Endothelial cell of umbilical vein (primary cell): ENCODE measurements around the gene MAL. TPM values are rescaled to one million over a fixed set of nuclear protein-coding genes. Genes with fewer than 3 reads are reported as not detected.

ENCODE experiments used
- BruUV-seq: library from RNA; stranded (reverse); fragments of 400-500 nt; replicated peaks from 2 replicates; lab custom pipeline; 2021; lab: Mats Ljungman, UMichigan
- CTCF ChIA-PET: fragments of 300-600, 350-600 bp; sonication (Branson Sonifier 250); formaldehyde crosslinking; loops from one replicate; lab custom pipeline; 2021; ENCODE audit warnings: antibody characterized with exemption, inconsistent platforms; lab: Charles Lee
- POLR2A ChIA-PET: fragments of 300-600, 350-600 bp; sonication (Branson Sonifier 250); formaldehyde crosslinking; loops from one replicate; lab custom pipeline; 2021; ENCODE audit warnings: antibody characterized with exemption, inconsistent platforms; lab: Charles Lee
- DNase-seq: peaks from one replicate; pipeline ENCODE4 v3.0.0-alpha.2; 2011; ENCODE audit warnings: low read depth, low spot score
- FAIRE-seq: peaks from 2 replicates; lab custom pipeline; 2011; peaks lifted over from hg19 to GRCh38; lab: Jason Lieb, UNC
- H2AFZ ChIP-seq: 2 replicates; pipeline ENCODE4 v1.6.0; 2012; ENCODE audit warnings: low read depth, low read length, control low read depth, inconsistent platforms
- H3K27ac ChIP-seq: 2 replicates; pipeline ENCODE4 v1.5.1; 2011; ENCODE audit warnings: low read depth, mild to moderate bottlenecking, control low read depth, low read length, moderate library complexity; ENCODE audit not compliant: insufficient read depth
- H3K27me3 ChIP-seq, 2 experiments: 2 replicates each; pipeline versions ENCODE4 v1.6.0 to v1.6.1; 2011; ENCODE audit warnings: low read length in 2 of 2, mixed read lengths in 1 of 2; ENCODE audit not compliant: control insufficient read depth in 2 of 2, insufficient read depth in 2 of 2
- H3K36me3 ChIP-seq, 2 experiments: 2 replicates in 1 of 2; 3 replicates in 1 of 2; pipeline ENCODE4 v1.5.1; 2011; ENCODE audit warnings: low read length in 2 of 2, mild to moderate bottlenecking in 1 of 2, moderate library complexity in 1 of 2; ENCODE audit not compliant: control insufficient read depth in 2 of 2, insufficient read depth in 2 of 2; ENCODE audit errors: extremely low read depth in 1 of 2
- H3K4me1 ChIP-seq: 3 replicates; pipeline ENCODE4 v1.5.1; 2011; ENCODE audit warnings: mild to moderate bottlenecking, low read length; ENCODE audit not compliant: control insufficient read depth, insufficient read depth; ENCODE audit errors: extremely low read depth
- H3K4me2 ChIP-seq: 2 replicates; pipeline ENCODE4 v1.6.1; 2011; ENCODE audit warnings: low read length, control low read depth, mixed read lengths; ENCODE audit not compliant: insufficient read depth
- H3K4me3 ChIP-seq, 3 experiments: fragments of 200-600 bp in 1 of 3; sonication (generic), shearing (Covaris generic) in 1 of 3; replicated peaks in 1 of 3; 2 replicates each; pipeline ENCODE4 v1.5.1; 2011 to 2016; ENCODE audit warnings: control low read depth in 3 of 3, low read length in 3 of 3, mild to moderate bottlenecking in 2 of 3, inconsistent platforms in 1 of 3, low read depth in 1 of 3, moderate library complexity in 1 of 3; ENCODE audit not compliant: insufficient read depth in 1 of 3
- H3K79me2 ChIP-seq: 2 replicates; pipeline ENCODE4 v1.6.0; 2012; ENCODE audit warnings: low read length, inconsistent platforms; ENCODE audit not compliant: control insufficient read depth, insufficient read depth
- H3K9ac ChIP-seq: replicated peaks from 2 replicates; pipeline ENCODE3; 2011; ENCODE audit warnings: low read length, control low read depth; ENCODE audit not compliant: insufficient read depth; ENCODE audit errors: extremely low read depth
- H3K9me1 ChIP-seq: replicated peaks from 3 replicates; pipeline ENCODE4 v1.6.0; 2011; ENCODE audit warnings: mild to moderate bottlenecking, low read length; ENCODE audit not compliant: control insufficient read depth, insufficient read depth; ENCODE audit errors: extremely low read depth
- H3K9me3 ChIP-seq: replicated peaks from 2 replicates; pipeline ENCODE4 v1.5.1; 2012; ENCODE audit warnings: low read length, inconsistent platforms; ENCODE audit not compliant: control insufficient read depth, insufficient read depth
- H4K20me1 ChIP-seq: replicated peaks from 2 replicates; pipeline ENCODE3; 2011; ENCODE audit warnings: mild to moderate bottlenecking, low read length; ENCODE audit not compliant: control insufficient read depth, insufficient read depth; ENCODE audit errors: extremely low read depth
- EZH2 ChIP-seq: IDR thresholded peaks from 2 replicates; pipeline ENCODE4 v1.6.1; 2012; ENCODE audit warnings: borderline replicate concordance, low read depth, mild to moderate bottlenecking, moderate library complexity, low read length, inconsistent platforms; ENCODE audit not compliant: severe bottlenecking
- FOS ChIP-seq: IDR thresholded peaks from 2 replicates; pipeline ENCODE4 v1.6.1; 2011; ENCODE audit warnings: mild to moderate bottlenecking, low read length, moderate library complexity, borderline replicate concordance; ENCODE audit not compliant: insufficient read depth
- GATA2 ChIP-seq: IDR thresholded peaks from 2 replicates; pipeline ENCODE4 v1.7.0; 2011; ENCODE audit warnings: low read depth, mild to moderate bottlenecking, moderate library complexity, mixed read lengths, low read length; ENCODE audit not compliant: insufficient read length, insufficient read depth
- JUN ChIP-seq: IDR thresholded peaks from 2 replicates; pipeline ENCODE4 v1.6.1; 2011; ENCODE audit warnings: borderline replicate concordance, low read depth; ENCODE audit not compliant: insufficient read length, insufficient read depth
- MAX ChIP-seq: IDR thresholded peaks from 2 replicates; pipeline ENCODE4 v1.6.1; 2011; ENCODE audit not compliant: insufficient read depth, insufficient read length
- MYC ChIP-seq: IDR thresholded peaks from one replicate; pipeline ENCODE4 v1.6.1; 2011; ENCODE audit warnings: mild to moderate bottlenecking, low read depth, low read length
- POLR2A ChIP-seq: IDR thresholded peaks from 2 replicates; pipeline ENCODE4 v1.6.1; 2012; ENCODE audit warnings: low read depth, mild to moderate bottlenecking, control low read depth, low read length
- POLR2AphosphoS5 ChIP-seq: IDR thresholded peaks from 2 replicates; pipeline ENCODE4 v1.6.1; 2012; ENCODE audit warnings: low read depth, mild to moderate bottlenecking, control low read depth, low read length, moderate library complexity; ENCODE audit not compliant: insufficient read depth
- dilution Hi-C: fragments of 300-500 bp; cut with MboI; formaldehyde crosslinking; loops from one replicate; pipeline ENCODE4 v1.15.0; 2019; ENCODE audit warnings: low sequenced_read_pairs; ENCODE audit not compliant: extremely low pct_ligation_motif_present
- intact Hi-C: fragments of 100-400 bp; cut with micrococcal nuclease; formaldehyde crosslinking; loops from one replicate; pipeline ENCODE4 v1.10.0; 2022
- polyA plus RNA-seq, 4 experiments: library from polyadenylated mRNA; depleted of rRNA in 3 of 4; stranded (reverse) in 3 of 4; unstranded in 1 of 4; fragments of >200 nt; gene quantifications; 2 replicates each; pipeline versions ENCODE4 v1.2.1 to v1.2.3, GENCODE V29; 2011 to 2012; ENCODE audit warnings: missing spikeins in 1 of 4
- total RNA-seq: library from RNA; stranded (reverse); gene quantifications from 2 replicates; pipeline ENCODE4 v1.2.3, GENCODE V29; 2021
- TF ChIP-seq, protein P1 (sequence below), 2 donors: IDR thresholded peaks; 1 replicate in 1 of 2; 2 replicates in 1 of 2; pipeline ENCODE4 v1.5.1; 2011; ENCODE audit warnings: low read length in 2 of 2, mild to moderate bottlenecking in 2 of 2, moderate library complexity in 2 of 2, control low read depth in 1 of 2, inconsistent platforms in 1 of 2, low read depth in 1 of 2; ENCODE audit not compliant: insufficient read depth in 1 of 2; ENCODE audit errors: extremely low read depth in 1 of 2

MAL gene
- total and polyA plus RNA-seq, 2 donors (not counting 3 experiments of a cell fraction or from before 2014, with no cell fraction given), result not detected

- TF ChIP-seq EZH2 (no peak), MYC (no peak), JUN (no peak), GATA2 (no peak), FOS (no peak), POLR2AphosphoS5 (no peak), POLR2A (no peak), MAX (no peak)
- TF ChIP-seq, protein P1, sequence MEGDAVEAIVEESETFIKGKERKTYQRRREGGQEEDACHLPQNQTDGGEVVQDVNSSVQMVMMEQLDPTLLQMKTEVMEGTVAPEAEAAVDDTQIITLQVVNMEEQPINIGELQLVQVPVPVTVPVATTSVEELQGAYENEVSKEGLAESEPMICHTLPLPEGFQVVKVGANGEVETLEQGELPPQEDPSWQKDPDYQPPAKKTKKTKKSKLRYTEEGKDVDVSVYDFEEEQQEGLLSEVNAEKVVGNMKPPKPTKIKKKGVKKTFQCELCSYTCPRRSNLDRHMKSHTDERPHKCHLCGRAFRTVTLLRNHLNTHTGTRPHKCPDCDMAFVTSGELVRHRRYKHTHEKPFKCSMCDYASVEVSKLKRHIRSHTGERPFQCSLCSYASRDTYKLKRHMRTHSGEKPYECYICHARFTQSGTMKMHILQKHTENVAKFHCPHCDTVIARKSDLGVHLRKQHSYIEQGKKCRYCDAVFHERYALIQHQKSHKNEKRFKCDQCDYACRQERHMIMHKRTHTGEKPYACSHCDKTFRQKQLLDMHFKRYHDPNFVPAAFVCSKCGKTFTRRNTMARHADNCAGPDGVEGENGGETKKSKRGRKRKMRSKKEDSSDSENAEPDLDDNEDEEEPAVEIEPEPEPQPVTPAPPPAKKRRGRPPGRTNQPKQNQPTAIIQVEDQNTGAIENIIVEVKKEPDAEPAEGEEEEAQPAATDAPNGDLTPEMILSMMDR (IDR thresholded peaks at IDR 0.05; ENCODE audit: extremely low read depth in 1 of 2, insufficient read depth in 1 of 2, low read depth in 1 of 2, low read length in 2 of 2), result no peak
- FAIRE-seq (no peak), DNase-seq (no peak)
- no peaks in the 10 kb centered on the region for H3K36me3 ChIP-seq
- H3K9me1 ChIP-seq, result no peaks in the 10 kb centered on the region
- no TSS peak for BruUV-seq
- CTCF ChIA-PET, result no interaction called here
- POLR2A ChIA-PET, result no interaction called here
- dilution Hi-C loops, result no loop called here
- H3K27ac ChIP-seq, result no peak overlapping the region
- H3K27me3 ChIP-seq, result peaks cover 0 to 2% of the 10 kb centered on the region in 2 experiments
- no peak overlapping the region for H3K4me2 ChIP-seq
- H3K9me3 ChIP-seq, result no peaks in the 10 kb centered on the region
- no peaks in the 10 kb centered on the region for H3K4me1 ChIP-seq
- no peaks in the 10 kb centered on the region for H4K20me1 ChIP-seq
- no peaks in the 10 kb centered on the region for H3K79me2 ChIP-seq
- no peak overlapping the region for H3K9ac ChIP-seq
- H3K4me3 ChIP-seq, result no peak overlapping the region
- intact Hi-C loops, result no loop called here
- no peak overlapping the region for H2AFZ ChIP-seq
Observed at GRCh38 chr2:95017836-95018235, 7.7 kb upstream of the MAL start.
